Metanephros (tissue), 2 donors: Measurements from ENCODE around the gene POLDIP3. TPM values are rescaled to one million over a fixed set of nuclear protein-coding genes. Genes with fewer than 3 reads are reported as not detected.
A peak's percentile ranks its signal among the peaks of the same experiment; 100 is the strongest.

Source experiments
- small RNA-seq: library from RNA; depleted of rRNA; stranded (forward); fragments of <200 nt; gene quantifications from one replicate; pipeline ENCODE3, GENCODE V24; 2014; ENCODE audit warnings: low replicate concordance
- total RNA-seq: library from RNA; depleted of rRNA; stranded (reverse); fragments of >200 nt; gene quantifications from one replicate; pipeline ENCODE4 v1.2.3, GENCODE V29; 2014

POLDIP3 gene
- 51.4 TPM for total RNA-seq

GRCh38 chr22:42614312-42615091, at the start of gene POLDIP3:
POLDIP3 (minus strand) TSS chr22:42614883; CDS start chr22:42614857, 26 bp downstream.

GRCh38 chr22:42649246-42650099, 34.8 kb upstream of the POLDIP3 start, which contains the start of gene CYB5R3:
CYB5R3 (minus strand) TSS chr22:42649392; CDS start chr22:42649315, 77 bp downstream.

GRCh38 chr22:42553475-42554361, 61.0 kb downstream of the POLDIP3 start, which contains the start of gene SERHL2:
SERHL2 (plus strand) TSS chr22:42553956; CDS start chr22:42554021, 65 bp downstream.

Small RNA genes lying within 50 kb of the gene (small RNA-seq; reads per million reads assigned to genes)
- gene RN7SKP80 (0.79 reads per million, percentile 78 among the genes with 10 or more reads in this experiment), gene RNU6-513P (not detected)

Other genes starting within 250 kb of the POLDIP3 start
- gene NFAM1, start 182.5 kb downstream of the POLDIP3 start, total RNA-seq = 1.9 TPM
- 26.3 TPM for gene RRP7A, start 95.1 kb downstream of the POLDIP3 start, total RNA-seq
- 2.7 TPM for gene SERHL2, start 60.9 kb downstream of the POLDIP3 start, total RNA-seq
- gene ATP5MGL, start 25.7 kb upstream of the POLDIP3 start, total RNA-seq = 0.41 TPM
- 79.5 TPM for gene CYB5R3, start 34.5 kb upstream of the POLDIP3 start, total RNA-seq
- gene A4GALT, start 106.0 kb upstream of the POLDIP3 start, total RNA-seq = 22.6 TPM
- 34.7 TPM for gene ARFGAP3, start 242.4 kb upstream of the POLDIP3 start, total RNA-seq